ENCODE data around the gene NRXN3.

NRXN3 gene

DNA sequence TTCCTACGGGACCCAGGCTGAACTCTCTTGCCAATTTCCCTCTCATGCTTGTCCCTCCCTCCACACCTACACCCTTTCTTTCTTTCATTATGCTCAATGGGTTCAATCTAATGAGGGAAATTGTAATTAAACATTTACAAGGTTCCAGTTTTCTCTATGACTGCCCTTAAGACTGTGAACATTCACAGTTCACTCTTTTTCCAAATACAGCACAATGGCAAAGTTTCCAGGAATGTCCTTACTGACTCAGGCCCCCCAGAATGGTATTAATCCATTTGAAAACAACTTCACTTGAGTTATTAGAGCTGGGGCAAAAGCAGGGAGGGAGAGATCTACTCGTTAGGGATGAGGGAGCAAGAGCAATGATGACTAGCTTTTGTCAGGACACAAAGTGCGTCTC lies 892.1 kb downstream of the NRXN3 start:
- Histone ChIP-seq H3K4me3 (no peak overlapping the region), H3K9me3 (replicated peaks in 1 of 11) (peaks cover 0 to 5% (median 0%) of the 10 kb centered on the region in 11 experiments; a peak in 1 of 22 replicates), H4K20me1 (no peaks in the 10 kb centered on the region), H3K36me3 (no peaks in the 10 kb centered on the region), H3K4me1 (peaks cover 0 to 13% (median 4%) of the 10 kb centered on the region in 10 experiments; a peak in 11 of 20 replicates), H3K9ac (no peak overlapping the region), H3K4me2 (no peak overlapping the region), H3K27ac (no peak overlapping the region), H3K27me3 (no peaks in the 10 kb centered on the region)
- no peak for TF ChIP-seq Cebpa-rat (IDR thresholded peaks at IDR 0.05)

DNA sequence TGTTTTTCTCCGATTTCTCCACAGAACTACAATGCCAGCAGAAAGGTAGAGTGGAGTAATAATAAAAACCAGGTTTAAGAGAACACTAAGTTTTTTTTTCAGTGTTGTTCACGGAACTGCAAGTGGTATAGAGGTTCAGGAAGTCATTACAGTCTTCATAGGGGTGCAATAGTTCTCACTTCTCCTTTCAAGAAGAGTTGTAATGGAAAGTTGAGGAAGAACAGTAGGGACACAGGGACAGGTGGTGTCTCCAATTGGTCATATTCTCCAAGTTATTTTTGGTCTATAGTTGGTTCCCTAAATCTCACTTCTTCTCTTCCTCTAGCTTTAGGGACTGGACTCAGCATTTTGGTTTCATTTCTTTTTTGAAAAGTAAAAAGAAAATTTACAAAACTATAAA lies 894.0 kb downstream of the NRXN3 start:
- Histone ChIP-seq H3K9ac (no peak overlapping the region), H3K4me2 (peak overlapping the region in 6 of 11 experiments; percentile 30 to 71 (median 43); a peak in 9 of 22 replicates)
- no peak for TF ChIP-seq Cebpa-rat (IDR thresholded peaks at IDR 0.05)

DNA sequence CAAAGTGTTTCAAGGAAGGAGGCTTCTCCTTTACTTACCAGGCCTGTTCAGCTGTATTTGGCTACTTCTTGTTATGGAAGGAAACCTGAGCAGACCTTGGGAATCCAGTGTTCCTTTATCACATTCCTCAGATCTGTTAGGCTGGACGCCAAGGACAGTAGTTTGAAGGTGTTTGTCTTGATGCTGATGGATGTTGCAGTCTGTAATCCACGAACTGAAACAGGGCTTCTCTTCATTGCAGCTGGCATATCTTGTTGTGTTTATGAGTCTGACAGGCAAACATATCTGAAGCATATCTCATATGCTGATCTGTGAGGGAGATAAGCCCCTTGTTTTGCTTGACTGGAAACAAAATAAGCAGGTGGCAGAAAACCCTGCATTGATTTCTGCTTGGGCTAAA lies 904.3 kb downstream of the NRXN3 start:
- Histone ChIP-seq H4K20me1 (no peaks in the 10 kb centered on the region), H3K27ac (no peak overlapping the region), H3K4me2 (no peak overlapping the region), H3K9ac (no peak overlapping the region), H3K4me1 (no peaks in the 10 kb centered on the region), H3K4me3 (no peak overlapping the region), H3K36me3 (no peaks in the 10 kb centered on the region), H3K9me3 (replicated peaks in 1 of 11) (no peaks in the 10 kb centered on the region), H3K27me3 (no peaks in the 10 kb centered on the region)
- no peak for TF ChIP-seq Cebpa-rat (IDR thresholded peaks at IDR 0.05)

More for the DNA sequence above, 894.0 kb downstream of the NRXN3 start:
- no peaks in the 10 kb centered on the region for H3K36me3 ChIP-seq
- H3K4me3 ChIP-seq, result no peak overlapping the region
- H3K9me3 ChIP-seq (replicated peaks in 1 of 11), result no peaks in the 10 kb centered on the region; a peak in 1 of 22 replicates
- no peaks in the 10 kb centered on the region for H4K20me1 ChIP-seq
- H3K27ac ChIP-seq, result no peak overlapping the region
- H3K4me1 ChIP-seq, result peaks cover 0 to 13% (median 4%) of the 10 kb centered on the region in 10 experiments; a peak in 11 of 20 replicates
- no peaks in the 10 kb centered on the region for H3K27me3 ChIP-seq

DNA sequence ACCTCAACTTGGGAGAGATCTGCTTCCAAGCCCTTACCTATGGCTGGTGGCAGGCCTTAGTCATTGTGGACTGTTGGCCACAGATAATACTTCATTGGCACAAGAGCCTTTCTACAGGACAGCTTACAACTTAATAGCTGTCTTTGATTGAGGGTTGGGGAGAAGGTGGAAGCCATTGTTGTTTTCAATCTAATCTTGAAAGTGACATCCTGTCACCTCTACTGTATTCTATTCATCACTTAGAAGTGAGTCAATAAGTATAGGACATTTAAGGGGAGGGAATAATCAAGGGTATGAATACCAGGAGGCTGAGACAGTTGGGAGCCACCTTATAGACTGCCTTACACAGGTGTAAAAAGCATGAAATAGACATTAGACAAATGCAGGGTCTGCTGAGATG lies 906.3 kb downstream of the NRXN3 start:
- TF ChIP-seq Cebpa-rat (IDR thresholded peaks at IDR 0.05), result no peak
- no peaks in the 10 kb centered on the region for H3K36me3 ChIP-seq
- no peaks in the 10 kb centered on the region for H3K9me3 ChIP-seq (replicated peaks in 1 of 11)
- H3K9ac ChIP-seq, result no peak overlapping the region
- no peaks in the 10 kb centered on the region for H3K27me3 ChIP-seq
- no peaks in the 10 kb centered on the region for H3K4me1 ChIP-seq
- H3K4me2 ChIP-seq, result no peak overlapping the region
- no peaks in the 10 kb centered on the region for H4K20me1 ChIP-seq
- H3K4me3 ChIP-seq, result no peak overlapping the region
- H3K27ac ChIP-seq, result no peak overlapping the region

DNA sequence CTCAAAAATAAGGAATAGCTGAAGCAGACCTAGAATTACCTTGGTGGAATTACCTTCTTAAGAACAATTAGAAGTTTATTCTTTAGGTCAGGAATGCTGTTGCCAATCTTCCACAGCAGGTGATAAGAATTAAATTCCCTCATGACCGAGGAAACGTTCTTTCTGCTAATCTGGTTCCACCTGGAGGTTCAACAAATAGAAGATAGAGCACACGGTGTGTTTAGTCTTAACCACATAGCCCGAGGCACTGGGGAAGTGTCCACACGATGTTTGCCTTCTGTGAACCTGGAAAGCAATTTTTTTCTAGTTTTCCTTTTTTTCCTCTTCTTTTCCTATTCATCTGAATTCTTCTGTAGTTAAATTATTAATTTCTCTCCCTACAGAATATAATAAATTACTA lies 906.9 kb downstream of the NRXN3 start:
- H3K27ac ChIP-seq, result no peak overlapping the region
- no peaks in the 10 kb centered on the region for H3K9me3 ChIP-seq (replicated peaks in 1 of 11)
- H3K36me3 ChIP-seq, result no peaks in the 10 kb centered on the region
- H3K4me2 ChIP-seq, result no peak overlapping the region
- no peak overlapping the region for H3K9ac ChIP-seq
- H3K27me3 ChIP-seq, result no peaks in the 10 kb centered on the region
- H3K4me1 ChIP-seq, result no peaks in the 10 kb centered on the region
- no peak overlapping the region for H3K4me3 ChIP-seq
- TF ChIP-seq Cebpa-rat (IDR thresholded peaks at IDR 0.05), result no peak
- no peaks in the 10 kb centered on the region for H4K20me1 ChIP-seq

DNA sequence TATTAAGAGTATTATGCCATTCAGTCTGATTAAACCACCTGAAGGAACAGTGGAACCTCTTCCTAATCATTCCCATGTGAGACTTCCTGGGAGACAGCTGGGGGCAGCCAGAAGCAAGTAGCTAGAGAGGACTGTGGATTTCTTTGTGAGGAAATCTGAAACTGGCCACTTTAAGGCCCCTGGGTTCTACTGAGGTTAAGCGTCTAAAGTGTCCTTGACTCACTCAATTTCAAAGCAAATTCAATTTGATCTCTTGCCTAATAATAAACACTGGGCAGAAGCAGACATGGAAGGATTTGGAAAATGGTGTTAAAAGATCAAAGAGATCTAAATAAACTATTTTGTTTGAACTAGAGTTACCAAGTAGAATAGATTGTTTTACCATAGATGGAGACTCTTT lies 909.9 kb downstream of the NRXN3 start:
- H3K27me3 ChIP-seq, result no peaks in the 10 kb centered on the region
- no peaks in the 10 kb centered on the region for H3K36me3 ChIP-seq
- no peak overlapping the region for H3K9ac ChIP-seq
- no peaks in the 10 kb centered on the region for H3K9me3 ChIP-seq (replicated peaks in 1 of 11)
- no peak overlapping the region for H3K27ac ChIP-seq
- H3K4me3 ChIP-seq, result no peak overlapping the region
- TF ChIP-seq Cebpa-rat (IDR thresholded peaks at IDR 0.05), result no peak
- H3K4me1 ChIP-seq, result no peaks in the 10 kb centered on the region
- no peak overlapping the region for H3K4me2 ChIP-seq
- H4K20me1 ChIP-seq, result no peaks in the 10 kb centered on the region

DNA sequence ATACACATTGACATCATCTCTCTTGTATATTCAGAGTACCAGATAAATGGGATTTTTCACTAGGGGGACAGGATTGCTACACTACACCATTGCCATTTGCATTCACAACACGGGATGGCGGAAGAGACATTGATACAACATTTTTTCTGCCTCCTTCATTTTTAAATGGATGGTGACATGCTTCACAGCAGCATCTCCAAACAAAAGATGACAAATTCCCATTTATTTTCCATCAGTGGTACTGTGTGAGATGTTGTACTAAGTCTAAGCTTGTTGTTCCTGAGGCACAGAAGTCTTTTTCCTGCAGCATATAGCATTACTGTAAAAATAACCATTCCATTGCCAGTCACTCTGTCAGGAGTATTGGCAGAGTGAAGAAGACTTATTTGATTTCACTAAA lies 912.7 kb downstream of the NRXN3 start:
- H3K9me3 ChIP-seq (replicated peaks in 1 of 11), result no peaks in the 10 kb centered on the region
- H3K27me3 ChIP-seq, result no peaks in the 10 kb centered on the region
- no peaks in the 10 kb centered on the region for H3K4me1 ChIP-seq
- TF ChIP-seq Cebpa-rat (IDR thresholded peaks at IDR 0.05), result no peak
- H3K27ac ChIP-seq, result no peak overlapping the region
- no peak overlapping the region for H3K4me3 ChIP-seq
- H4K20me1 ChIP-seq, result no peaks in the 10 kb centered on the region
- no peaks in the 10 kb centered on the region for H3K36me3 ChIP-seq
- H3K4me2 ChIP-seq, result no peak overlapping the region
- H3K9ac ChIP-seq, result no peak overlapping the region

DNA sequence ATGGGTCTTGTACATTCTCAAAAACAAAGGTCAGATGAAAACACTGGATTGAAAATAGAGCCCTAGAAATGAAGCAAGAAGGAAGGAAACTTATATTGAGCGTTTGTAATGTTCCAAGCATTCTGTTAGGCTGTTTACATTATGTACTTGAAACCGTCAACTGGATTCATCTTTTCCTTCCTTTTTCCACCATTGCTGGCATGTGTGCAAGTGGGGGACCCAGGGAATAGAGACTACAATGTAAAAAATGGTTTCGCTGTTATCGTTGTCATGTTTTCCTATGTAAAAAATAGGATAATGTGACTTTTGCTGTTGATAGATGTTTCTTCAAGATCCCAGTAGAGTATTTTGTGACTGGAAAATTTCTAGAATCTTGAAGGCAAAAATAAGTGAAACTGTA lies 913.2 kb downstream of the NRXN3 start:
- Histone ChIP-seq H3K9me3 (replicated peaks in 1 of 11) (no peaks in the 10 kb centered on the region), H3K27ac (no peak overlapping the region), H3K27me3 (no peaks in the 10 kb centered on the region), H3K4me2 (no peak overlapping the region), H3K9ac (no peak overlapping the region), H4K20me1 (no peaks in the 10 kb centered on the region), H3K36me3 (no peaks in the 10 kb centered on the region), H3K4me1 (no peaks in the 10 kb centered on the region), H3K4me3 (no peak overlapping the region)
- no peak for TF ChIP-seq Cebpa-rat (IDR thresholded peaks at IDR 0.05)

DNA sequence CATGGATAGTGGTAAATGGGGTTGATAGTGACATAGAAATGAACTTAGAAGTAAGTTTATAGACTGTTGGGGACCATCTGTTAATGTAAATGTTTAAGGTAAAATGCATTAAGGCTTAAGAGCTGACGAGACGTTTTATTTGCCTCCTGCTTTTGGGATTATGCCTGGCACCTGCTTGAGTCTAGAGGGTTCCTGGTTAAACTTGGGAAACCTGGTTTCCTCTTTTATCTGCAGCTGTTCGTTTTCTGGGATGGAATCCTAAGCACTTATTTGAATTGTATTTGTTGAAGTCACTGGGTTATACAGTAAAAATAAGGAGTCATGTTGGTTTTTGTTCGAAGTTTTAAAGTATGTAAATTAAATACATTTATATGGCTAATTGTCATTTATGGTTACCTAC lies 914.7 kb downstream of the NRXN3 start:
- Histone ChIP-seq H3K4me1 (no peaks in the 10 kb centered on the region), H3K4me2 (no peak overlapping the region), H3K27me3 (no peaks in the 10 kb centered on the region), H3K36me3 (no peaks in the 10 kb centered on the region), H3K9me3 (replicated peaks in 1 of 11) (no peaks in the 10 kb centered on the region), H3K27ac (no peak overlapping the region), H3K9ac (no peak overlapping the region), H4K20me1 (no peaks in the 10 kb centered on the region), H3K4me3 (no peak overlapping the region)
- no peak for TF ChIP-seq Cebpa-rat (IDR thresholded peaks at IDR 0.05)

DNA sequence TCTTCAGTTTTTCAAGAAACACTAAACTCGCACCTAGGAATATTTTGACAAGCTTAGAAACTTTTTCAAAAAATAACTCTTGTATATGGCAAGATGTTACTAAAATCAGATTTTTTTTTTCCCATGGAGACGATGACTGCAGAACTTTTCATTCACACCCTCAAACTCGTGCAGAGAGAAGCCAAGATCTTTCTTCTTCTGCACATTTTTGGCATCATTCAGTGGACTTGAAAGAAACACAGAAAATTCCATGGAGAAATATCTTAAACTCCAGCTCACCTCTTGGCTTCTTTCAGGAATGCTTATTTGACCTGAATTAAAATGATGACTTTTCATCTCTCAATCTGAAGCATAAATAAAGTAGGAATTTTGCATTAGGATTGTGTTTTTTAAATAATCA lies 919.4 kb downstream of the NRXN3 start:
- TF ChIP-seq Cebpa-rat (IDR thresholded peaks at IDR 0.05), result no peak
- H3K4me1 ChIP-seq, result no peaks in the 10 kb centered on the region
- no peaks in the 10 kb centered on the region for H3K27me3 ChIP-seq
- H3K4me2 ChIP-seq, result no peak overlapping the region
- H3K9me3 ChIP-seq (replicated peaks in 1 of 11), result no peaks in the 10 kb centered on the region
- no peak overlapping the region for H3K4me3 ChIP-seq
- no peaks in the 10 kb centered on the region for H4K20me1 ChIP-seq
- H3K27ac ChIP-seq, result no peak overlapping the region
- no peak overlapping the region for H3K9ac ChIP-seq
- no peaks in the 10 kb centered on the region for H3K36me3 ChIP-seq

Data from BLaER1 treated with 17β-estradiol and CSF1 and Interleukin-3, amounts not matched to agents 10 nM and 100 nM (cell line).